Neural cell (in vitro differentiated cells): ENCODE measurements around the gene TRIM24. TPM values are rescaled to one million over a fixed set of nuclear protein-coding genes. Genes with fewer than 3 reads are reported as not detected.

Experiments
- H2AFZ ChIP-seq: fragments of 200-600, 300-800 bp; sonication (generic), shearing (Covaris generic); 2 replicates; pipeline ENCODE4 v1.6.0; 2014; ENCODE audit warnings: low read depth, mild to moderate bottlenecking, antibody characterized with exemption, low read length, moderate library complexity
- H3F3A ChIP-seq: fragments of 200-600 bp; shearing (Covaris generic); 2 replicates; pipeline ENCODE4 v1.6.1; 2016; ENCODE audit warnings: mild to moderate bottlenecking, moderate library complexity, mixed read lengths, antibody characterized with exemption, low read length; ENCODE audit not compliant: insufficient read depth, poor library complexity, severe bottlenecking
- H3K27ac ChIP-seq: fragments of 200-600, 300-800 bp; sonication (generic), shearing (Covaris generic); 2 replicates; pipeline ENCODE4 v1.5.1; 2014; ENCODE audit warnings: mild to moderate bottlenecking, low read length, moderate library complexity
- H3K27me3 ChIP-seq: fragments of 300-800, 200-600 bp; sonication (generic), shearing (Covaris generic); 2 replicates; pipeline ENCODE4 v1.6.0; 2014; ENCODE audit warnings: mild to moderate bottlenecking, low read depth, low read length, moderate library complexity; ENCODE audit not compliant: insufficient read depth
- H3K36me3 ChIP-seq: fragments of 300-800, 200-600 bp; sonication (generic), shearing (Covaris generic); 2 replicates; pipeline ENCODE4 v1.5.1; 2014; ENCODE audit warnings: mild to moderate bottlenecking, antibody characterized with exemption, low read length, moderate library complexity; ENCODE audit not compliant: insufficient read depth
- H3K4me2 ChIP-seq: fragments of 300-800, 200-600 bp; sonication (generic), shearing (Covaris generic); 2 replicates; pipeline ENCODE4 v1.6.0; 2014; ENCODE audit warnings: mild to moderate bottlenecking, low read length
- H3K4me3 ChIP-seq: fragments of 300-800, 200-600 bp; sonication (generic), shearing (Covaris generic); 2 replicates; pipeline ENCODE4 v1.5.1; 2014; ENCODE audit warnings: mild to moderate bottlenecking, low read length, moderate library complexity
- H3K79me2 ChIP-seq: fragments of 200-600 bp; shearing (Covaris generic); replicated peaks from 2 replicates; pipeline ENCODE4 v1.6.0; 2014; ENCODE audit warnings: mild to moderate bottlenecking, low read length, moderate library complexity; ENCODE audit not compliant: insufficient read depth
- H3K9ac ChIP-seq: fragments of 300-800, 200-600 bp; sonication (generic), shearing (Covaris generic); 2 replicates; pipeline ENCODE4 v1.6.1; 2016; ENCODE audit warnings: mild to moderate bottlenecking, low read length, mixed read lengths
- H3K9me2 ChIP-seq: fragments of 200-600 bp; shearing (Covaris generic); 2 replicates; pipeline ENCODE4 v1.6.1; 2016; ENCODE audit warnings: mild to moderate bottlenecking, low read length, mixed read lengths; ENCODE audit not compliant: insufficient read depth
- H3K9me3 ChIP-seq: fragments of 200-600, 300-800 bp; sonication (generic), shearing (Covaris generic); 2 replicates; pipeline ENCODE4 v1.6.1; 2016; ENCODE audit warnings: mild to moderate bottlenecking, mixed run types, low read length, moderate library complexity, mixed read lengths
- H4K20me1 ChIP-seq: fragments of 200-600 bp; shearing (Covaris generic); 2 replicates; pipeline ENCODE4 v1.6.1; 2016; ENCODE audit warnings: mild to moderate bottlenecking, mixed run types; ENCODE audit not compliant: insufficient read depth
- CTCF ChIP-seq: fragments of 450-650 bp; IDR thresholded peaks from 2 replicates; pipeline ENCODE4 v1.5.1; 2014; ENCODE audit warnings: antibody characterized with exemption, mild to moderate bottlenecking, moderate library complexity; ENCODE audit not compliant: poor library complexity, severe bottlenecking
- EP300 ChIP-seq: fragments of 450-650 bp; conservative IDR thresholded peaks from 2 replicates; pipeline ENCODE4 v1.6.1; 2014; ENCODE audit warnings: antibody characterized with exemption, mild to moderate bottlenecking, moderate library complexity; ENCODE audit not compliant: poor library complexity, severe bottlenecking
- EZH2 ChIP-seq: fragments of 200-600, 300-800 bp; shearing (Covaris generic), sonication (generic); IDR thresholded peaks from 2 replicates; pipeline ENCODE4 v1.6.1; 2014; ENCODE audit warnings: antibody characterized with exemption, low read length, borderline replicate concordance, mild to moderate bottlenecking; ENCODE audit not compliant: insufficient read depth, poor library complexity, severe bottlenecking
- MXI1 ChIP-seq: fragments of 450-650 bp; conservative IDR thresholded peaks from 2 replicates; pipeline ENCODE4 v1.6.1; 2014; ENCODE audit warnings: antibody characterized with exemption, mild to moderate bottlenecking; ENCODE audit not compliant: poor library complexity, severe bottlenecking
- POLR2AphosphoS5 ChIP-seq: IDR thresholded peaks from 2 replicates; pipeline ENCODE4 v1.6.1; 2012
- RAD21 ChIP-seq: fragments of 450-650 bp; conservative IDR thresholded peaks from 2 replicates; pipeline ENCODE4 v1.6.1; 2014; ENCODE audit warnings: antibody characterized with exemption, mild to moderate bottlenecking, moderate library complexity
- SMC3 ChIP-seq: fragments of 450-650 bp; conservative IDR thresholded peaks from 2 replicates; pipeline ENCODE4 v1.6.1; 2014; ENCODE audit warnings: antibody characterized with exemption, mild to moderate bottlenecking, moderate library complexity; ENCODE audit not compliant: poor library complexity
- TAF1 ChIP-seq: IDR thresholded peaks from 2 replicates; pipeline ENCODE4 v1.6.1; 2012; ENCODE audit warnings: low read depth
- polyA plus RNA-seq: library from polyadenylated mRNA; depleted of rRNA; stranded (reverse); fragments of >200 nt; gene quantifications from 2 replicates; pipeline ENCODE4 v1.2.3, GENCODE V29; 2014
- TF ChIP-seq, protein P1 (sequence below): IDR thresholded peaks from 2 replicates; pipeline ENCODE4 v1.6.1; 2012; ENCODE audit warnings: borderline replicate concordance

TRIM24 gene
- polyA plus RNA-seq, 1 donor from 2014 or later = 47.1 TPM

DNA sequence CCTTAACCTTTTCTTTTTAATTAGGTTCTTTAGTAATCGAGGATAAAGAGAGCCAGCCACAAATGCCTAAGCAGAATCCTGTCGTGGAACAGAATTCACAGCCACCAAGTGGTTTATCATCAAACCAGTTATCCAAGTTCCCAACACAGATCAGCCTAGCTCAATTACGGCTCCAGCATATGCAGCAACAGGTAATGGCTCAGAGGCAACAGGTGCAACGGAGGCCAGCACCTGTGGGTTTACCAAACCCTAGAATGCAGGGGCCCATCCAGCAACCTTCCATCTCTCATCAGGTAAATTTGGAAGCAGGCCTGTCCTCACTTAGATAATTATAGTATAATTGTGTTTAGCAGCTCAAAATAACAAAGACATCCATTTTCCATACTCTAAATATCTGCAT lies 94.6 kb downstream of the TRIM24 start:
- no peaks in the 10 kb centered on the region for H3F3A ChIP-seq
- no peaks in the 10 kb centered on the region for H3K27me3 ChIP-seq
- no peaks in the 10 kb centered on the region for H3K9me2 ChIP-seq
- no peak overlapping the region for H3K9ac ChIP-seq
- no peak overlapping the region for H3K27ac ChIP-seq
- H3K79me2 ChIP-seq = peaks cover 10% of the 10 kb centered on the region
- H4K20me1 ChIP-seq = no peaks in the 10 kb centered on the region
- no peak overlapping the region for H2AFZ ChIP-seq
- H3K4me2 ChIP-seq = no peak overlapping the region
- H3K36me3 ChIP-seq = peaks cover 53% of the 10 kb centered on the region
- TF ChIP-seq POLR2AphosphoS5 (no peak), RAD21 (no peak), EZH2 (no peak), SMC3 (no peak), MXI1 (no peak), TAF1 (no peak), EP300 (no peak), CTCF (no peak)
- TF ChIP-seq, protein P1, sequence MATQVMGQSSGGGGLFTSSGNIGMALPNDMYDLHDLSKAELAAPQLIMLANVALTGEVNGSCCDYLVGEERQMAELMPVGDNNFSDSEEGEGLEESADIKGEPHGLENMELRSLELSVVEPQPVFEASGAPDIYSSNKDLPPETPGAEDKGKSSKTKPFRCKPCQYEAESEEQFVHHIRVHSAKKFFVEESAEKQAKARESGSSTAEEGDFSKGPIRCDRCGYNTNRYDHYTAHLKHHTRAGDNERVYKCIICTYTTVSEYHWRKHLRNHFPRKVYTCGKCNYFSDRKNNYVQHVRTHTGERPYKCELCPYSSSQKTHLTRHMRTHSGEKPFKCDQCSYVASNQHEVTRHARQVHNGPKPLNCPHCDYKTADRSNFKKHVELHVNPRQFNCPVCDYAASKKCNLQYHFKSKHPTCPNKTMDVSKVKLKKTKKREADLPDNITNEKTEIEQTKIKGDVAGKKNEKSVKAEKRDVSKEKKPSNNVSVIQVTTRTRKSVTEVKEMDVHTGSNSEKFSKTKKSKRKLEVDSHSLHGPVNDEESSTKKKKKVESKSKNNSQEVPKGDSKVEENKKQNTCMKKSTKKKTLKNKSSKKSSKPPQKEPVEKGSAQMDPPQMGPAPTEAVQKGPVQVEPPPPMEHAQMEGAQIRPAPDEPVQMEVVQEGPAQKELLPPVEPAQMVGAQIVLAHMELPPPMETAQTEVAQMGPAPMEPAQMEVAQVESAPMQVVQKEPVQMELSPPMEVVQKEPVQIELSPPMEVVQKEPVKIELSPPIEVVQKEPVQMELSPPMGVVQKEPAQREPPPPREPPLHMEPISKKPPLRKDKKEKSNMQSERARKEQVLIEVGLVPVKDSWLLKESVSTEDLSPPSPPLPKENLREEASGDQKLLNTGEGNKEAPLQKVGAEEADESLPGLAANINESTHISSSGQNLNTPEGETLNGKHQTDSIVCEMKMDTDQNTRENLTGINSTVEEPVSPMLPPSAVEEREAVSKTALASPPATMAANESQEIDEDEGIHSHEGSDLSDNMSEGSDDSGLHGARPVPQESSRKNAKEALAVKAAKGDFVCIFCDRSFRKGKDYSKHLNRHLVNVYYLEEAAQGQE = no peak
- H3K4me3 ChIP-seq = no peak overlapping the region
- peaks cover 11% of the 10 kb centered on the region for H3K9me3 ChIP-seq

DNA sequence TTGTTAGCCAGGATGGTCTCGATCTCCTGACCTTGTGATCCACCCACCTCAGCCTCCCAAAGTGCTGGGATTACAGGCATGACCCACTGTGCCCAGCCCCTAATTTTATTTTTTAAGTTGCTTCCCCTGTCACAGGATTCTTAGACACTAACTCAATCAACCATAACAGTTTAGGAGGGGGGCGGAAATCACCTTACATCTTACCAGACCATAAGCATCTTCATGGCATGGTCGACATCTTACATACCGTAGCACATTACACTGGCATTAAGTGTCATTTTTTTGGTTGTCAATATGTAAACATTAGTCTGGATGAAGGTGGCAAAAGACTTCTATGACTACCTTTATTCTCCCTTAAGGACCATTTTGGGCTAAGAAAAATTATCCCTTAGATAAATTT lies 95.6 kb downstream of the TRIM24 start:
- Histone ChIP-seq H3K79me2 (peaks cover 15% of the 10 kb centered on the region), H3K9ac (no peak overlapping the region), H2AFZ (no peak overlapping the region), H3K4me3 (no peak overlapping the region), H3K27ac (no peak overlapping the region), H3K9me2 (no peaks in the 10 kb centered on the region), H3K27me3 (no peaks in the 10 kb centered on the region), H3F3A (no peaks in the 10 kb centered on the region), H3K36me3 (peaks cover 63% of the 10 kb centered on the region), H3K9me3 (peaks cover 11% of the 10 kb centered on the region), H4K20me1 (no peaks in the 10 kb centered on the region), H3K4me2 (no peak overlapping the region)
- TF ChIP-seq EP300 = no peak
- no peak for TF ChIP-seq MXI1
- TF ChIP-seq, protein P1 = no peak
- TF ChIP-seq RAD21 = no peak
- TF ChIP-seq TAF1 = no peak
- TF ChIP-seq EZH2 = no peak
- TF ChIP-seq POLR2AphosphoS5 = no peak
- TF ChIP-seq CTCF = no peak
- TF ChIP-seq SMC3 = no peak
